ENCODE data around the gene ADAMTSL4. TPM values are rescaled to one million over a fixed set of nuclear protein-coding genes. Genes with fewer than 3 reads are reported as not detected.

The ADAMTSL4 gene
- total RNA-seq, 1 donor = 5.4 TPM

DNA sequence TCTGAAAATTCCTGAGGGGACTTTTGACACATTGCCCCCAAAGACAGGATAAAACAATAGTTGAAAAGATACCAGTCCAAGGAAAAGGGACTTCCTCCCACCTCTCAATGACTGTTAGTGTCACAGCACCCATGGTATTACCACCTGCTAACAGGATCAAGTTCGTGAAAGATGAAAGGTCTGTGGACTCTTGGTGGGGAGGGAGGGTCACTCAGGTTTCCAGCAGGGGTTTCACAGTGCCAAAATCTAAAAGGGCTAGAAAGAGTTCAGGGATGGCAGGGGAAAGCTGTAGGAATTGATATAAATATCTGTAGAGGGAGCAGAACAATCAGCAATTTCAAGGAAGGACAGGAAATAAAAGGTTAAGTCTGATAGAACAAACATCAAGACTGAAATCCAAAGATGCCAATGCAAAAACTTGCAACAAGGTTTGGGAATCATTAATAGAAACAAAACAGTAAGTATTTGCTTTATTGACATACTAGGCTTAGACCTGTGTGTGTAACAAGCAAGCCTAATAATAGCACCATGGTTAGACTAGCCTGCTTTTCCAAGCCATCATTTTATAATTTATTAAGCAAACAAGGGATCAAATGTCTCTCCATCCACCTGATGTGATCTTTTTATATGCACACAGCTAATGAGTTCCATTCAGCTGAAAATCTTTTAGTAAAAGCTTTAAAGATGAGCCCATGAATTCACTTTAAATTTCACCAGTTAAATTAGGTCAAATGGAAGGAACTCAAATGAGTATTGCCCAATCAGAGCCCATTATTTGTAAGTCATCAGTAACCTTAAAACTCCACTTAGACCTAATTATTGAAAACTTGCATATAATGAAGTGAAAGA is 26.5 kb downstream of the ADAMTSL4 start:
- Histone ChIP-seq H3K4me2 (ENCODE audit: insufficient read depth, low read length) (peak overlapping the region; percentile 96), H3K4me1 (ENCODE audit: insufficient read depth, low read length) (peaks cover 46% of the 10 kb centered on the region), H3K27ac (ENCODE audit: low read depth, low read length) (peak overlapping the region; percentile 98), H3K36me3 (ENCODE audit: insufficient read depth, low read length) (peaks cover 72% of the 10 kb centered on the region), H3K27me3 (ENCODE audit: insufficient read depth, low read length) (no peaks in the 10 kb centered on the region), H3K4me3 (ENCODE audit: insufficient read depth, low read length) (peak overlapping the region; percentile 99), H2AFZ (ENCODE audit: low read length) (no peak overlapping the region), H3K9me3 (ENCODE audit: low read depth, low read length) (no peaks in the 10 kb centered on the region), H4K20me1 (ENCODE audit: insufficient read depth, low read length) (peaks cover 64% of the 10 kb centered on the region), H3K79me2 (ENCODE audit: insufficient read depth, low read length) (peaks cover 83% of the 10 kb centered on the region)
- DNase-seq (ENCODE audit: insufficient read length, low spot score, missing footprints) = peak; percentile 37
- TF ChIP-seq, protein P1, sequence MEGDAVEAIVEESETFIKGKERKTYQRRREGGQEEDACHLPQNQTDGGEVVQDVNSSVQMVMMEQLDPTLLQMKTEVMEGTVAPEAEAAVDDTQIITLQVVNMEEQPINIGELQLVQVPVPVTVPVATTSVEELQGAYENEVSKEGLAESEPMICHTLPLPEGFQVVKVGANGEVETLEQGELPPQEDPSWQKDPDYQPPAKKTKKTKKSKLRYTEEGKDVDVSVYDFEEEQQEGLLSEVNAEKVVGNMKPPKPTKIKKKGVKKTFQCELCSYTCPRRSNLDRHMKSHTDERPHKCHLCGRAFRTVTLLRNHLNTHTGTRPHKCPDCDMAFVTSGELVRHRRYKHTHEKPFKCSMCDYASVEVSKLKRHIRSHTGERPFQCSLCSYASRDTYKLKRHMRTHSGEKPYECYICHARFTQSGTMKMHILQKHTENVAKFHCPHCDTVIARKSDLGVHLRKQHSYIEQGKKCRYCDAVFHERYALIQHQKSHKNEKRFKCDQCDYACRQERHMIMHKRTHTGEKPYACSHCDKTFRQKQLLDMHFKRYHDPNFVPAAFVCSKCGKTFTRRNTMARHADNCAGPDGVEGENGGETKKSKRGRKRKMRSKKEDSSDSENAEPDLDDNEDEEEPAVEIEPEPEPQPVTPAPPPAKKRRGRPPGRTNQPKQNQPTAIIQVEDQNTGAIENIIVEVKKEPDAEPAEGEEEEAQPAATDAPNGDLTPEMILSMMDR (IDR thresholded peaks at IDR 0.05; ENCODE audit: extremely low read depth, low read depth, low read length) = no peak

DNA sequence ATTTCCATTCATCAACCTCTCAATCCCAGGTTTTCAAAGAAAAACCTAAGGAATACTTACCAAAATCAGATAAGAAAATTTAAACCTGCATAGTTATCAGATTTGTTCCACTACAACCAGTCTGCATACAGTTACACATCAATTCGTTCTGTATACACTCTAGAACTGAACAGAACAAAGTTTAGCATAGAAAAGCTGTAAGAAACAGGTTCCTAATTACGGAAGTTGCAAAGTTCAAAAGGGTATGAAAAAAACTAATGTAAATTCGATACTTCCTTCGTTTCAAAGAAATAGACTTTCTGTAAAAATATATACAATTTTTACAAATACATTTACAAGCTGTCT is 27.1 kb downstream of the ADAMTSL4 start:
- H3K27me3 ChIP-seq (ENCODE audit: insufficient read depth, low read length) = no peaks in the 10 kb centered on the region
- H3K27ac ChIP-seq (ENCODE audit: low read depth, low read length) = peak overlapping the region; percentile 98

DNA sequence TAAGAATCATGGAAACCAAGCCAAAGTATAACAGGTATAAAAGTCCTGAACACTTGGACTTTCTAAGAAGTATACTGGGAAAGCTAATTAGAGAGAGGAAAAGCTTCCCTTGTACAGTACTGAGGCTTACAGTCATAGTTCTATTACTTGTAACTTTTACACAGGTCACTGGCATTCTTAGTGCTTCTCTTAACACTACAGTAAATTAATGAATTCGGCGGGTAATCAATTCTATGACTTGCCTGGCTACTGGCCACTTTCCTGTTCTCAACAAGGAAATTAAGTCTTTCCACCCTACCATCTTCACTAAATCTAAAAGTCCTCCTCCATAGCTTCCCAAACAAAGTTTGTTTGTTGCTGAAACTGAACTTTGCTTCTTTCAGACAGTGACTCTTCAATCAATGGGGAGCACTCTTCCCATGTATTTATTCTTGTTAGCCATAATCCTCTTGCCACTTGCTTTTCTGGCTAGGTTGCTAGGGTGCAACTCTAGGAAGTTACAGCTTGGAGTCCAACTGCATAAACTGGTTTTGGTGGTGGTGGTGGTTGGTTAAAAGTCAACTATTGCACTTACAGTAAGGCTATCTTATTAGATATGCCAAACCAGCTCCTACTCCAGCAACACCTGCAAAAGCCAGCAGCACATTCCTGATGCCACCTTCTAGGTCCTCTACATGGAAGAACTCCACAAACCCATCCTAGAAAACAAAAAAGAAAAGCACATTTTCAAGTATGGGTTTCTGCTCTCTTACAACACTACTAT is 27.8 kb downstream of the ADAMTSL4 start:
- H3K4me1 ChIP-seq (ENCODE audit: insufficient read depth, low read length) = peaks cover 40% of the 10 kb centered on the region
- H3K27me3 ChIP-seq (ENCODE audit: insufficient read depth, low read length) = no peaks in the 10 kb centered on the region
- H3K4me2 ChIP-seq (ENCODE audit: insufficient read depth, low read length) = peak overlapping the region; percentile 96
- peak overlapping the region; percentile 98 for H3K27ac ChIP-seq (ENCODE audit: low read depth, low read length)
- peaks cover 65% of the 10 kb centered on the region for H3K36me3 ChIP-seq (ENCODE audit: insufficient read depth, low read length)
- H3K4me3 ChIP-seq (ENCODE audit: insufficient read depth, low read length) = peak overlapping the region; percentile 99
- H3K79me2 ChIP-seq (ENCODE audit: insufficient read depth, low read length) = peaks cover 80% of the 10 kb centered on the region
- H2AFZ ChIP-seq (ENCODE audit: low read length) = no peak overlapping the region
- no peaks in the 10 kb centered on the region for H3K9me3 ChIP-seq (ENCODE audit: low read depth, low read length)
- H4K20me1 ChIP-seq (ENCODE audit: insufficient read depth, low read length) = peaks cover 59% of the 10 kb centered on the region
- peak; percentile 73 for DNase-seq (ENCODE audit: insufficient read length, low spot score, missing footprints)
- TF ChIP-seq, protein P1 (IDR thresholded peaks at IDR 0.05; ENCODE audit: extremely low read depth, low read depth, low read length) = no peak

More for the DNA sequence above, 27.1 kb downstream of the ADAMTSL4 start:
- H3K79me2 ChIP-seq (ENCODE audit: insufficient read depth, low read length) = peaks cover 81% of the 10 kb centered on the region
- H3K4me3 ChIP-seq (ENCODE audit: insufficient read depth, low read length) = peak overlapping the region; percentile 99
- H4K20me1 ChIP-seq (ENCODE audit: insufficient read depth, low read length) = peaks cover 59% of the 10 kb centered on the region
- H3K4me1 ChIP-seq (ENCODE audit: insufficient read depth, low read length) = peaks cover 40% of the 10 kb centered on the region
- no peaks in the 10 kb centered on the region for H3K9me3 ChIP-seq (ENCODE audit: low read depth, low read length)
- peak overlapping the region; percentile 96 for H3K4me2 ChIP-seq (ENCODE audit: insufficient read depth, low read length)
- peak; percentile 60 for DNase-seq (ENCODE audit: insufficient read length, low spot score, missing footprints)
- H2AFZ ChIP-seq (ENCODE audit: low read length) = no peak overlapping the region
- peaks cover 66% of the 10 kb centered on the region for H3K36me3 ChIP-seq (ENCODE audit: insufficient read depth, low read length)
- TF ChIP-seq, protein P1 (IDR thresholded peaks at IDR 0.05; ENCODE audit: extremely low read depth, low read depth, low read length) = no peak

Measured in osteoblast (primary cell).